Keratinocyte (primary cell): Measurements from ENCODE around the gene GID8. TPM values are rescaled to one million over a fixed set of nuclear protein-coding genes. Genes with fewer than 3 reads are reported as not detected.

Source experiments
- DNase-seq: peaks from one replicate; pipeline ENCODE4 v3.0.0-alpha.2; 2011; ENCODE audit warnings: low read depth, missing footprints, low spot score
- FAIRE-seq: peaks from 2 replicates; lab custom pipeline; 2011; peaks lifted over from hg19 to GRCh38; lab: Jason Lieb, UNC
- H2AFZ ChIP-seq: 2 replicates; pipeline ENCODE4 v1.6.0; 2012; ENCODE audit warnings: low read length, control low read depth, inconsistent platforms; ENCODE audit not compliant: control insufficient read depth
- H3K27ac ChIP-seq: 2 replicates; pipeline ENCODE4 v1.5.1; 2011; ENCODE audit warnings: low read length; ENCODE audit not compliant: control insufficient read depth, insufficient read depth
- H3K27me3 ChIP-seq: 3 replicates; pipeline ENCODE4 v1.6.0; 2011; ENCODE audit warnings: low read length; ENCODE audit not compliant: control insufficient read depth, insufficient read depth; ENCODE audit errors: extremely low read depth
- H3K36me3 ChIP-seq, 2 experiments: 2 replicates in 1 of 2; 3 replicates in 1 of 2; pipeline ENCODE4 v1.5.1; 2011; ENCODE audit warnings: low read length in 2 of 2, mild to moderate bottlenecking in 1 of 2; ENCODE audit not compliant: control insufficient read depth in 2 of 2, insufficient read depth in 2 of 2; ENCODE audit errors: extremely low read depth in 1 of 2
- H3K4me1 ChIP-seq: 3 replicates; pipeline ENCODE4 v1.5.1; 2011; ENCODE audit warnings: low read length; ENCODE audit not compliant: control insufficient read depth, insufficient read depth; ENCODE audit errors: extremely low read depth
- H3K4me2 ChIP-seq: 3 replicates; pipeline ENCODE4 v1.6.0; 2011; ENCODE audit warnings: low read depth, low read length; ENCODE audit not compliant: control insufficient read depth, insufficient read depth; ENCODE audit errors: extremely low read depth
- H3K4me3 ChIP-seq, 3 experiments: fragments of 200-600 bp in 1 of 3; sonication (generic) in 1 of 3; 2 replicates in 2 of 3; 3 replicates in 1 of 3; pipeline ENCODE4 v1.5.1; 2011 to 2016; ENCODE audit warnings: low read length in 3 of 3, mild to moderate bottlenecking in 3 of 3, control low read depth in 2 of 3, inconsistent platforms in 1 of 3, low read depth in 1 of 3, mixed read lengths in 1 of 3, mixed run types in 1 of 3, moderate library complexity in 1 of 3; ENCODE audit not compliant: control insufficient read depth in 2 of 3, insufficient read depth in 2 of 3; ENCODE audit errors: extremely low read depth in 1 of 3
- H3K79me2 ChIP-seq: 2 replicates; pipeline ENCODE4 v1.6.0; 2012; ENCODE audit warnings: low read length; ENCODE audit not compliant: control insufficient read depth, insufficient read depth
- H3K9ac ChIP-seq: 3 replicates; pipeline ENCODE4 v1.6.0; 2011; ENCODE audit warnings: low read length; ENCODE audit not compliant: control insufficient read depth, insufficient read depth; ENCODE audit errors: extremely low read depth
- H3K9me1 ChIP-seq: 3 replicates; pipeline ENCODE4 v1.6.0; 2011; ENCODE audit warnings: low read length; ENCODE audit not compliant: control insufficient read depth, insufficient read depth; ENCODE audit errors: extremely low read depth
- H3K9me3 ChIP-seq: 2 replicates; pipeline ENCODE4 v1.5.1; 2012; ENCODE audit warnings: low read depth, low read length; ENCODE audit not compliant: control insufficient read depth
- H4K20me1 ChIP-seq: 3 replicates; pipeline ENCODE4 v1.6.0; 2011; ENCODE audit warnings: low read length; ENCODE audit not compliant: control insufficient read depth, insufficient read depth; ENCODE audit errors: extremely low read depth
- EZH2 ChIP-seq: IDR thresholded peaks from one replicate; pipeline ENCODE4 v1.6.1; 2012; ENCODE audit warnings: inconsistent platforms, mild to moderate bottlenecking, low read length, moderate library complexity
- dilution Hi-C: fragments of 300-500 bp; cut with MboI; formaldehyde crosslinking; loops from one replicate; pipeline ENCODE4 v1.7.0; 2020; ENCODE audit warnings: low sequenced_read_pairs; ENCODE audit not compliant: extremely low pct_ligation_motif_present
- polyA plus RNA-seq, 5 experiments: library from polyadenylated mRNA; depleted of rRNA in 3 of 5; stranded (reverse) in 3 of 5; stranded (forward) in 1 of 5; unstranded in 1 of 5; fragments of >200 nt; gene quantifications; 1 replicate in 1 of 5; 2 replicates in 3 of 5; 3 replicates in 1 of 5; pipeline versions ENCODE4 v1.2.1 to v1.2.3, GENCODE V29; 2011 to 2012; ENCODE audit warnings: missing spikeins in 2 of 5, low read depth in 1 of 5, low replicate concordance in 1 of 5
- TF ChIP-seq, protein P1 (sequence below), 3 experiments: IDR thresholded peaks in 1 of 3; conservative IDR thresholded peaks in 1 of 3; optimal IDR thresholded peaks in 1 of 3; 2 replicates in 2 of 3; 3 replicates in 1 of 3; pipeline versions ENCODE3 to v1.5.1; 2011; ENCODE audit warnings: low read length in 3 of 3, mild to moderate bottlenecking in 3 of 3, moderate library complexity in 2 of 3, control low read depth in 1 of 3, inconsistent platforms in 1 of 3; ENCODE audit not compliant: insufficient read depth in 2 of 3; ENCODE audit errors: extremely low read depth in 1 of 3

The GID8 gene
- polyA plus RNA-seq, 1 donor (not counting 4 experiments of a cell fraction or from before 2014, with no cell fraction given), result 23.7 TPM

GRCh38 chr20:62931464-62931863 lies 6.5 kb upstream of the GID8 start:
- Histone ChIP-seq H3K36me3 (peaks cover 17 to 25% of the 10 kb centered on the region in 2 experiments), H3K4me3 (no peak overlapping the region), H3K4me1 (peaks cover 23% of the 10 kb centered on the region), H3K9me1 (no peaks in the 10 kb centered on the region), H3K27me3 (no peaks in the 10 kb centered on the region), H4K20me1 (no peaks in the 10 kb centered on the region), H3K9me3 (no peaks in the 10 kb centered on the region), H3K9ac (no peak overlapping the region), H3K79me2 (peaks cover 95% of the 10 kb centered on the region), H3K27ac (no peak overlapping the region), H2AFZ (no peak overlapping the region), H3K4me2 (no peak overlapping the region)
- DNase-seq, result no peak
- TF ChIP-seq, protein P1, sequence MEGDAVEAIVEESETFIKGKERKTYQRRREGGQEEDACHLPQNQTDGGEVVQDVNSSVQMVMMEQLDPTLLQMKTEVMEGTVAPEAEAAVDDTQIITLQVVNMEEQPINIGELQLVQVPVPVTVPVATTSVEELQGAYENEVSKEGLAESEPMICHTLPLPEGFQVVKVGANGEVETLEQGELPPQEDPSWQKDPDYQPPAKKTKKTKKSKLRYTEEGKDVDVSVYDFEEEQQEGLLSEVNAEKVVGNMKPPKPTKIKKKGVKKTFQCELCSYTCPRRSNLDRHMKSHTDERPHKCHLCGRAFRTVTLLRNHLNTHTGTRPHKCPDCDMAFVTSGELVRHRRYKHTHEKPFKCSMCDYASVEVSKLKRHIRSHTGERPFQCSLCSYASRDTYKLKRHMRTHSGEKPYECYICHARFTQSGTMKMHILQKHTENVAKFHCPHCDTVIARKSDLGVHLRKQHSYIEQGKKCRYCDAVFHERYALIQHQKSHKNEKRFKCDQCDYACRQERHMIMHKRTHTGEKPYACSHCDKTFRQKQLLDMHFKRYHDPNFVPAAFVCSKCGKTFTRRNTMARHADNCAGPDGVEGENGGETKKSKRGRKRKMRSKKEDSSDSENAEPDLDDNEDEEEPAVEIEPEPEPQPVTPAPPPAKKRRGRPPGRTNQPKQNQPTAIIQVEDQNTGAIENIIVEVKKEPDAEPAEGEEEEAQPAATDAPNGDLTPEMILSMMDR (optimal IDR thresholded peaks at IDR 0.05 in 1 of 3, IDR thresholded peaks at IDR 0.05 in 1 of 3, conservative IDR thresholded peaks at IDR 0.05 in 1 of 3; ENCODE audit: extremely low read depth in 1 of 3, insufficient read depth in 2 of 3, low read length in 3 of 3), result no peak
- no peak for FAIRE-seq
- dilution Hi-C loops, result no loop called here

DNA sequence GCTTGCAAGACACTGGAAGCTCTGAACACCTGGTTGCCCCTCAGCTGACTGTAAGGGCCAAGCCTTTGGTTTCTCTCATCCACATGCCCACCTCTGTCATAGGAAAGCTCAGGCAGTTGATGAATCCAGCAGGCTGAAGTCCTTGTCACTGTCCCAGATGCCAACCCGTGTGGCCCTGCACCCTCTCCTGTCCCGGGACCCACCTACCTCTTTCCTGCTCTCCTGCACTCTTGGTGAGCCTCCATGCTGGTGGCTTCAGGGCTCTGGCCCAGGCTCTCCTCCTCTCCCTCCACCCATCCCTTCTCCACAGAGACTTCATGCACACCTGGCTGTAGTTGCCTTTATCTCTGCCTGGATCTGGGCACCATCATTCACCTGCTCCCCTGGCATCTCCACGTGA lies 4.0 kb upstream of the GID8 start:
- H3K4me1 ChIP-seq, result peaks cover 8% of the 10 kb centered on the region
- no peak overlapping the region for H2AFZ ChIP-seq
- H3K36me3 ChIP-seq, result peaks cover 17 to 25% of the 10 kb centered on the region in 2 experiments
- no peak for FAIRE-seq
- dilution Hi-C loops, result no loop called here
- no peak overlapping the region for H3K27ac ChIP-seq
- H3K9me1 ChIP-seq, result no peaks in the 10 kb centered on the region
- H4K20me1 ChIP-seq, result no peaks in the 10 kb centered on the region
- H3K4me2 ChIP-seq, result no peak overlapping the region
- DNase-seq, result no peak
- peaks cover 89% of the 10 kb centered on the region for H3K79me2 ChIP-seq
- TF ChIP-seq, protein P1 (optimal IDR thresholded peaks at IDR 0.05 in 1 of 3, IDR thresholded peaks at IDR 0.05 in 1 of 3, conservative IDR thresholded peaks at IDR 0.05 in 1 of 3; ENCODE audit: extremely low read depth in 1 of 3, insufficient read depth in 2 of 3, low read length in 3 of 3), result no peak
- no peak for TF ChIP-seq EZH2
- no peak overlapping the region for H3K9ac ChIP-seq
- H3K9me3 ChIP-seq, result no peaks in the 10 kb centered on the region
- no peak overlapping the region for H3K4me3 ChIP-seq
- no peaks in the 10 kb centered on the region for H3K27me3 ChIP-seq
